HG03354 (cell line): ENCODE results near the gene PIR.

ENCODE experiments used
- ATAC-seq: cut with Tn5 transposase; IDR thresholded peaks from one replicate; pipeline ENCODE4 v1.9.1; 2021; ENCODE audit warnings: mild to moderate bottlenecking; ENCODE audit not compliant: unreplicated experiment, poor library complexity, severe bottlenecking

The PIR gene

GRCh38 chrX:15493118-15493962, at the start of gene PIR:
TSS of gene PIR (minus strand) at chrX:15493333. CDS start at chrX:15491257, 2,076 bp downstream.
- peak; percentile 94 for ATAC-seq

GRCh38 chrX:15530318-15530717, 37.2 kb upstream of the PIR start:
- ATAC-seq: no peak

- no peak for ATAC-seq
Observed at GRCh38 chrX:15529165-15529564, 36.0 kb upstream of the PIR start.

GRCh38 chrX:15525664-15526416, 32.7 kb upstream of the PIR start:
- ATAC-seq: no peak

- ATAC-seq: no peak
Observed at GRCh38 chrX:15524417-15524816, 31.3 kb upstream of the PIR start.

GRCh38 chrX:15523088-15523487, 30.0 kb upstream of the PIR start:
- ATAC-seq: no peak

GRCh38 chrX:15522464-15522863, 29.3 kb upstream of the PIR start:
- no peak for ATAC-seq

GRCh38 chrX:15515931-15516330, 22.8 kb upstream of the PIR start:
- ATAC-seq: no peak

GRCh38 chrX:15514279-15514678, 21.1 kb upstream of the PIR start:
- no peak for ATAC-seq

GRCh38 chrX:15512401-15512965, 19.4 kb upstream of the PIR start:
- no peak for ATAC-seq

GRCh38 chrX:15511563-15511962, 18.4 kb upstream of the PIR start:
- no peak for ATAC-seq

GRCh38 chrX:15509845-15510244, 16.7 kb upstream of the PIR start:
- ATAC-seq: no peak

- ATAC-seq: no peak
Observed at GRCh38 chrX:15507005-15507404, 13.9 kb upstream of the PIR start.

- ATAC-seq: no peak
Observed at GRCh38 chrX:15505101-15505500, 12.0 kb upstream of the PIR start.

GRCh38 chrX:15504661-15505060, 11.5 kb upstream of the PIR start:
- ATAC-seq: no peak

GRCh38 chrX:15501506-15501905, 8.4 kb upstream of the PIR start:
- no peak for ATAC-seq

GRCh38 chrX:15500497-15500966, 7.4 kb upstream of the PIR start, which contains the start of gene BMX:
TSS of gene BMX (plus strand) at chrX:15500807. CDS start at chrX:15508354, 7,547 bp downstream.
- no peak for ATAC-seq

- ATAC-seq: no peak
Observed at GRCh38 chrX:15499976-15500375, 6.8 kb upstream of the PIR start.

GRCh38 chrX:15498741-15499140, 5.6 kb upstream of the PIR start:
- no peak for ATAC-seq

GRCh38 chrX:15497865-15498264, 4.7 kb upstream of the PIR start:
- ATAC-seq: peak; percentile 40
